Left colon (tissue), 2 donors: Measurements from ENCODE around the gene PAPPA. TPM values are rescaled to one million over a fixed set of nuclear protein-coding genes. Genes with fewer than 3 reads are reported as not detected.

Experiments
- ATAC-seq: fragments of 200-7000 bp; cut with Tn5 transposase; one replicate; pipeline ENCODE4 v1.9.1; 2020; ENCODE audit warnings: mild to moderate bottlenecking, moderate library complexity
- DNase-seq, 2 donors: peaks; one replicate each; pipeline ENCODE4 v3.0.0-alpha.2; 2020
- intact Hi-C, 2 donors: fragments of 100-400 bp; cut with DNase I in 1 of 2; cut with micrococcal nuclease in 1 of 2; formaldehyde crosslinking; loops; one replicate each; pipeline versions ENCODE4 v1.11.2 to v1.14.0; 2022; cut with DNase I, micrococcal nuclease
- total RNA-seq, 2 donors: library from RNA; stranded (reverse); fragmentation: NEBNext Ultra II Directional; extraction: Animal tissue kit (Norgen Biotek cat#: 25700); gene quantifications; one replicate each; pipeline ENCODE4 v1.2.1, GENCODE V29; 2021
- donor health status: DM: no; HTN: no; CAD: no.
- donor health status: DM: yes; HTN: yes; CAD: no.

PAPPA gene
- total RNA-seq, 2 donors from 2014 or later: 0.82 to 1.6 TPM

DNA sequence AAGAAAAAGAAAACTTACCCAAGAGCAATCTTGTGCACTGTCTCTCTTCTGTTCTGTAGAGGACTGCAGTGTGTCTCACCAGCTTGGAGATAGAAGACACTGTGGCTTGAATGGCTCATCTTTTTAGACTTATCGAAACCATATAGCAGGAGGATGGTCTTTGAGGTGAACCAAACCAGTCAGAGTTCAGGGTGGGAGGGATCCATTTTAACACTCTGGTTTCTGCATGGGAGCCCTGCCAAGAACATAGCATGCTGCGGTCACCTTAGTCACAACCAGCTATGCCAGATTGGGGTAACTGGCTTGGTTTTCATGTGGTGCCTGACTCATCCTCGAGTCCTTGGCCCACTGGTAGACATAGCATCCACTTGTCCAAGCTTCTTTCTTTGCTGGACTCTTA lies 135.1 kb downstream of the PAPPA start:
- ATAC-seq: no peak
- intact Hi-C loops: no loop called here
- no peak for DNase-seq

DNA sequence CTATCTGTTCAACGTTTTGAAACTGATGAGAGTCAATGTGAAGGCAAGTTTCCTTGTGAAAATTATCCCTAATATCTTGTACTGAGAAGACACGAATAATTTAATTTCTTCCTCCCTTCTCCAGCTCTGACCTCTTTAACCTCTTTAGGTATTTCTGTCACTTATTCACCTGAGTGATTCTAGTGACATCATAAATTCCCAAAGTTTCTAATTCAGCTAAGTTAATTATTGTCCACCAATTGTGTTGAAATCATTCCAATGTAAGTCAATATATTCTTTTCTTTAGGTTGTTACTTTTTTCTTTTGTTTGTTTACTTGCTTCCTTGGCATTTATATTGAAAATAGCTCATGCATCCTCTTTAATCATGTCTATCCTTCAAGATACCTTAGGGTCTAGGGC lies 143.8 kb downstream of the PAPPA start:
- no peak for DNase-seq
- intact Hi-C loops: no loop called here
- ATAC-seq: no peak

DNA sequence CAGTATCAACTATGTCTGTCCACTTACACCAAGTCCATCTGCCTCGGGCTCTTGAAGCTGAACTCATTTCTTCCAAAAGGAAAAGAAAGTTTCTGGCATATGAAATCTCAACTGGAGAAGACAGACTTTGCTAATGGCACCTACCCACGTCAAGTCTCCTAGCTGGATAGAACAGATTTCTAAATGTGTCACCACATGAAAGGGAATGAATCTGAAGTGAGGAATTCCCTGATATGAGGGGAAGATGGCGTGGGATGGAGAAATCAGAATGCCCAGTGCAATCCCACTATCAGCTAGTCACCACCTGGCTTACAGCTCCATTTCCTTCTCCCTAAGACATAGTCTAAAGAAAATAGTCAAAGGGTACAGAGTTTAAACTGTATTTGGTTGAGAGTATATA lies 144.7 kb downstream of the PAPPA start:
- no peak for ATAC-seq
- intact Hi-C loops: no loop called here

DNA sequence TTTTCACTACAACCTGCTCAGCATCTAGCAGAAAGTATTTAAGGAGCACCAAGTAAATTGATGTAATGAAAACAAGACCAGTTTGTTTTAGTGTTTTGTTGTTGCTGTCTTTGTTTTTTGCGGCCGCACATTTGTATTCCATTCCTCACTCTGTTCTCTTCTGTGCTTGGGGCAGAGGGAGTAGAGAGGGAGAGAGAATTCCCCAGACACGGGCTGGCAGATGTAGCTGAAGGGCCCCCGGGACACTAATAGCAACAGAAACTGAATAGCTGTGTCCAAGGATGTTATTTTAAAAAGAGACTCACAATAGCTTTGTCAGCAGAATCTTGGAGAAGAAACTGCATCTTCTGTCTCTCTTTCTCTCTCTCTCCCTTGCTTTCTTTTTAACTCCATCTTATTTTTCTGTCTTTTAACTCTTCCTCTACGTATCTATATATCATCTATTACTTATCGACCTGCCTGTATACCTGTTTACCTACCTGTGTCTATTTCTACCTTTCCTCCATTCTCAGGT lies 145.3 kb downstream of the PAPPA start:
- intact Hi-C loops: no loop called here
- DNase-seq (no peak), ATAC-seq (no peak)

More for the DNA sequence above, 144.7 kb downstream of the PAPPA start:
- no peak for DNase-seq

DNA sequence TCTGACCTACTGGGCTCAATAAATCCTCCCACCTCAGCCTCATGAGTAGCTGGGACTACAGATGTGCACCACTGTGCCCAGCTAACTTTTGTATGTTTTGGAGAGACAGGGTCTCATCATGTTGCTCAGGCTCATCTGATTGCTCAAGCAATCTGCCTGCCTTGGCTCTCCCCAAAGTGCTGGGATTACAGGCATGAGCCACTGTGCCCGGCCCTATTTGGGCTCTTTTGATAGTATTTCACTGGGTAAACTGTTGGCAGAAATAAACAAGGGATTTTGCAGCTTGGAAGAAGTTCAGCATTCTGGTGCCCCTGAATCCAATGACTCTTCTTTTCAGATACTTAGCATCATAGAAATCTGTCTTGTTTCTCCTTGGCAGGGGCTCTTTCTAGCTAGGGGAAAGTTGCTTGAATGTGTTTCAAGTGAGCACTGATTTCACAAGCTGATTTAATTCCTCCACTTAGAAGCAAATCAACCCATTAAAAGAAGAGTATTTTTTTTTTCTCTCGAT lies 146.8 kb downstream of the PAPPA start:
- intact Hi-C loops: no loop called here
- no peak for ATAC-seq
- no peak for DNase-seq

DNA sequence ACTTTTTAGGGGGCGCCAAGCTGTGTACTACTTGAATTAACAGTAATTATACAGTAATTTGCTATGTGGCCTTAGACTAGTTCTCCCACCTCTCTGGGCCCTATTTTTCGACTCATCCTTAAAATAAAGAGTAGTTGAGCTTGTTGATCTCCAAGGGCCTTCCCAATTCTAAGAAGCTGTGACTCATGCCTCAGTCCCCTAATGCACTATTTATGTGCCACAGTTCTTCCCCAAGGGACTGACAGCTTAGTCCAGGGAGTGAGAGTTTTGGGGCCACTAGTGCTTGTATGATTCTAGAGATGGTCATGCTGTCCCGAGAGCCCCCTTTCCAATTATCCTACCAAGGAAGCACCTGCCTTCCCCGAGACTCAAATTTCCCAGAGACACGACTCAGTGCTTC lies 149.7 kb downstream of the PAPPA start:
- DNase-seq (no peak), ATAC-seq (no peak)
- intact Hi-C loops: no loop called here

DNA sequence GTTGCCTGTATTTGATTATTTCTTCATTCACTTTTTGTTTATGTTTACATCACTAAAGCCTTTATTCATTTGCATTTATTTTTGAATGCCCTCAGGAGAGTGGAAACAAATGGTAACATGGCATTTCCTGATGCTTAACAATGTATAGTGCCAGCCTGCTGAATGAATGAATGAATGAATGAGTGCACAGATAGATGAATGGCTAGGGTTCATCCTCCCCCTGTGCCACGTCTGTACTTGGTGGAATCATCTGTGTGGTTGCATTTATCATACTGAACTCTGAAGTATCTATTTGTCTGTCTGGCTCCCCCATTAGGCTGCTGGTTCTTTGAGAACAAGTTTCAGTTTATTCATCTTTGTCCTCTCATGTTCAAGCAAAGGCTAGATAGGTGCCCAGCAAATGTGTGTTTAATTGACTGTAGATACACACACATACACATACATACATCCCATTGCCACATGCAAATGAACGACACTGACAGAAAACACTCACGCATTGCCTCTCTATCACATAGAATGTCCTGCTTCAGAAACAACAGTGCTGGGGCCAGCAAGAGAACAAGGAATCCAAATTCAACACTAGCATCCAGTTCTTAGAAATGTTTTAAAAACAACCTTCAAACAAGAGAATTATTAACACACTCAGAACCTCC lies 150.4 kb downstream of the PAPPA start:
- DNase-seq (no peak), ATAC-seq (no peak)
- intact Hi-C loops: no loop called here

DNA sequence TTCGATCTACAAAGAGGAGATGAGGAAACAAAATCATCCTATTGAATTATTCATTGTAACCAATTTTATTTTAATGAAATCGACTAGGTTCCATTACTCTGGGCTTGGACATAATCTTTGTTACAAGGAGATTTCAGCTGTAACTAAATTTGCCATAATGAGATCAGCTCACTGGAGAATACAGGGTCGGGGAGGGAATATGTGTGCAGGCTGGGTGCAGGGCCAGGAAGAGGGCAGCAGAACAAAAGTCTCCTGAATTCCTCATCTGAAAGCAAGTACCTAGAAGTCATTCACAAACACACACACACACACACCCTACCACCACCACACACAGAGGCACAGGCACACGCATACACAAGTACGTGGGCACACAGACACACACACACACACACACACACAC lies 151.2 kb downstream of the PAPPA start:
- no peak for ATAC-seq
- intact Hi-C loops: no loop called here
- no peak for DNase-seq

DNA sequence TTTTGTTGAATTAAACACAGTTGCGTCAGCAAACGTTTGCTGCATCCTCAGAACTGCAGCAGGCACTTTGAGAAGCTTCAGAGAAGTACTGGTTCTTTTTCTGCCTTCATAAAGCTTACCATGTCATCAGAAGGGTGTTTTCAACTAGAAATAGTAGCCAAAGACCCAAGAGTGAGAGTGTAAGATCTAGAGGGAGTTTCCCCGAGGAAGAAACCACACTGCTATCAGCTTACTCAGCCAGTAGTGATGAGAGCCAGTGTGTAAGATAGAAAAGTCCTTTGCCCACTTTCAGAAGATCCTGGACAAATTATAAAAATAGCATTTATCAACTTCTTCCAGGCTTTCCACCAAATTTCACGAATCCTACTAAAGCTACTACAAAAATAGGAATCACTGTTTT lies 154.5 kb downstream of the PAPPA start:
- intact Hi-C loops: no loop called here
- DNase-seq (no peak), ATAC-seq (no peak)

DNA sequence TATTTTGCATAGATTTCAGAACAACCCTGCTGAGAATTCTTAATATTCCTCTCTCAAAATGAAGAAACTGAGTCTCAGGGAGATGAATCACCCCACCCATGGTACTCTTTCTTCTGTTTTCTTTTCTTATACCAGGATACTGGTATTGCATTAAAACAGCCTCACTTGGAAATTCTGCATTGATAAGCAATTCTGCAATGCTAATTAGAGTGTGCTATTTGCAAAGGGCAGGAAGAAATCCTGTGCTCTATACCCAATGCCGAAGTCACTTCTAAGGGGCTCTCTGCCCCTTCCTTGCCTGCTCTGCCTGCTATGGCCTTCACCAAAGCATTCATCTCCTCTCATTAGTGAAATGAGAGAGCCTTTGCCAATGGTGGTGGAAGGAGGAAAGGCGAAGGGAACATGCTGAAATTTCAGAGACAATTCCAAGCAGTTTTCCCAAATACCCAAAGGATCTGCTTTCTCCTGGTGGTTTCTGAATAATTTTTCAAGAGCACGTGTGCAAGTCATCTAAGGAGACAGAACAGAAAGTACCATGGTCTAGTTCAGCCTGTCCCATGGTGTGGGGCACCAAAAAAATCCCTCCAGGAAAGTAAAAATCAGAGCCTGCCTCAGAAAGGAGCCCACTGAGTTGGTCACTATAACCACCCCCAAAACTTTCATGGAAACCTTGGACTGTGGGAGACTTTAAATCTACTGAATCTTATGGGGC lies 156.5 kb downstream of the PAPPA start:
- ATAC-seq (no peak), DNase-seq (no peak)
- intact Hi-C loops: no loop called here

DNA sequence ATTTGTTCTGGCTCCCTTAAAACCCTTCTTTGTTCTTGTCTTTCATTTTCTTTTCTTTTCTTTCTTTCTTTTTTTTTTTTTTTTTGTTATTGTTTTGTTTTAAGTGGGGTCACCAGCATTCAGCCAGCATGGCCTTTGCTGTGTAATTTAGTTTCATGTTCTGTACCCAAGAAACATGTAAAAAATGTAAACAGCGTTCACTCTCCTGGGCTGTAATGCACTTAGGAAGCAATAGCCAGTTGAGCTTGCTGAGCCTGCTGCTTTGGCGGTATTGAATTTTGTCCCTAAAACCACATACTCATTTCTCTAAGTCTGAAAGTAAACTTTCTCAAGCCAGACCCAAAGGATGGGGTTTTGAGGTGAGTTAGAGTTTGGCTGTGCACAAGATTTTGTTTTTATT lies 158.6 kb downstream of the PAPPA start:
- ATAC-seq (no peak), DNase-seq (no peak)
- intact Hi-C loops: no loop called here

DNA sequence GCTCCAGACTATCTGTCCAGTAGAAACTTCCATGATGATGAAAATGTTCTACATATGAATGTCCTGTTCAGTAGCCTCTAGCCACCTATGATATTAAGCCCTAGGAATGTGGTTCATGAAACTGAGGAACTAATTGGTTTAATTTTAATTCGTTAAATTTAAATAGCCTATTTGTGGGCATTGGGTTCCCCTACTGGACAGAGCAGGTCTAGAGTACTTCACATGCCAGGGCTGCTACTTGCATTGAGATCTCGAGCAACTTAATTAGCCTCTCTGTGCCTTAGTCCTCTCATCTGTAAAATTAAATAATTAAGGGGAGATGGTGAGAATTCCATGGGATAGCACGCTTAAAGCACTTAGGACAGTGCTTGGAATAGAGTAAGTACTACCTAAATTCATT lies 160.0 kb downstream of the PAPPA start:
- intact Hi-C loops: no loop called here
- ATAC-seq (no peak), DNase-seq (no peak)

DNA sequence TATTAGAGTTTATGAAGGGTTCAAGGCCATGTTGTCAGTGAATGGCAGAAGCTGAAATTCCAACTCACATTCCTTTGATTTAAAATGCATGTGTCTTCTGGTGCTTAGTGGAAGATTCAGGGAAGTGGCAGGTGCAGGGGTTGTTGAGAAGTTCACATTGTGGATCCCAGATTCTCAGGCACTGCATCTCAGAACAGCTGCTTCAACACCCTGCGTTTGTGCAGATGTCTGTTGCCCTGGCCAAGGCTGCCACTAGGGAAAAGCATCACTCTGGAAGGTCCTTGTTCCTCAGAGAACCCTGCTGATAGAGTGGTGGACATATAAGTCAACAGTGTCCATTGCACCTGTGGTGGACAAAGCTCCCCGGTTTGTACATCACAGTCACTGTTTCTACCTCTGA lies 162.7 kb downstream of the PAPPA start:
- ATAC-seq (no peak), DNase-seq (no peak)
- intact Hi-C loops: no loop called here

DNA sequence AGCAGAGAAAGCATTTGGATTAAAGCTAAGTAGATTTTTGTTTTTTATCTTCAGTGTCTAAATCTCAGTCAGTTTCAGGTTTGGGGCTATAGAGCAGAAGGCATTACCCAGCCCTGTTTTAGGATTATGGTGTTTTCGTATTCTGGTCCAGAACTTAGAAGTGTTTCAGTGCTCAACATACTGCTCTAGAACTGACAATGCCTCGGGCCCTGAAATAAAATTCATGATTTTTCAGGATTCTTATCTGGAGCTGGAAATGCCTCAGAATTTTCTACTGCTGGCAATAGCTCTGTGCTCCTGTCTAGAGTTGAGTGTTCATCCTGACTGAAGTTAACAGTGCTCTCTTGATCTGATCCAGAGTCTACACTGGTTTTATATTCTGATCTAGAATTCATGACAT lies 163.9 kb downstream of the PAPPA start:
- intact Hi-C loops: no loop called here
- no peak for ATAC-seq
- no peak for DNase-seq

DNA sequence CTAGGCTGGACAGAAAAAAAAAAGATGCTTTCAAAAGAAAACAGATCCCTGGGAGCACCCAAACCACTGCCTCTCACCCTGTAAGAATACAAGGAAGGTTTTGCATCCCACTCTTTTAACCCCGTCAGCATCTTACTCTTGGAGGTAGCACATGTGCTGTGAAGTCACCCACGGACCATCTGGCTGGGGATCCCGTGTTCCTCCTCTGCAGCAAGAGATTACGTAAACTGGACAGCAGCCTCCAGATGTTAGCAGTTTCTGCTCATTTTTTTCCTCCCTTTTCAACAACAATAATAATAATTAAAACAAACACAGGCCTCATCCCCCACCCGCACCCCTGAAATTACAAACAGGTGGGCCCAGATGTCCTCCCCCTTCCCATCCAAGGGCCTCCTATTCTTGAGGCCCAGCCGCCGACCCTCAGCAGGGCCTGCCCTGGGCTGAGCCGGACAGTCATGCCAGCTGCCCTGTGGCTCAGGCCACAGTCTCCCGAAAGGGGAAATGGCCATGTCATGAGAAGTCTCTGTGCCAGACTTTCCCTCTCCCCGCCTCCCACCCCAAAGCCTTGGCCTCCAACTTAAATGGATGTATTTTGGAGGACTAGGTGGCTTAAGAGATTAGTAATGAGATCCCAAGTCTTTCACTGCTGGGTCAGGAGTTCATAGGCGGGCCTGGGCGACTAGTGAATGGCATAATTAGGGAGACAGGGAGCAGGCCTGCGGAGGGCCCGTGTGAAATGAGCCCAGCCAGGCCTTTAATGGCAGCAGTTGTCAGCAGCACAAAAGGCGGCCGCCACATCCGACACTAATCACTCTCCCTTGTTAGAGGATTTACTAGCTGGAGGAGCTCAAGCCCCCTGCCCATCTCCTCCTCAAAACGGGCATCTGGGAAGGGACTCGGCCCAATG lies 165.1 kb downstream of the PAPPA start:
- ATAC-seq (no peak), DNase-seq (peak in 1 of 2 donors; percentile 29)

DNA sequence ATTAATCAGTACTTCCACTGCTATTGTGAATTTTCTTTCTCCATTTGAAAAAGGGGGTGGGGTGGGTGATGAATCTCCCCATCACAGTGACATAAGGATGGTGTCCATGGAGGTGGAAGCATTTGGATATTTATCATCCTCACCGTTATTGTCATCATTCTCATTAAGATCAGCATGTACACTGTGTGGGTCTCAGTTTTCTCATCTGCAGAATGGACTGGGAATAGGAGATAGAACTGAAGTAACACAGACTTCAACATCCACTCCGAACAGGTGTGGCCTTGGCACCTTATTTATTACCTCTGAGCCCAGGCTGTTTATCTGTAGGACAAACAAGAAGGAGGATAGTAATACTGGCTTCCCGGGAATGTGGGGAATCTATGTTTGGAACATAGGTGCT lies 165.9 kb downstream of the PAPPA start:
- DNase-seq (no peak), ATAC-seq (no peak)
- intact Hi-C loops: no loop called here

More for the DNA sequence above, 165.1 kb downstream of the PAPPA start:
- intact Hi-C loops: no loop called here

DNA sequence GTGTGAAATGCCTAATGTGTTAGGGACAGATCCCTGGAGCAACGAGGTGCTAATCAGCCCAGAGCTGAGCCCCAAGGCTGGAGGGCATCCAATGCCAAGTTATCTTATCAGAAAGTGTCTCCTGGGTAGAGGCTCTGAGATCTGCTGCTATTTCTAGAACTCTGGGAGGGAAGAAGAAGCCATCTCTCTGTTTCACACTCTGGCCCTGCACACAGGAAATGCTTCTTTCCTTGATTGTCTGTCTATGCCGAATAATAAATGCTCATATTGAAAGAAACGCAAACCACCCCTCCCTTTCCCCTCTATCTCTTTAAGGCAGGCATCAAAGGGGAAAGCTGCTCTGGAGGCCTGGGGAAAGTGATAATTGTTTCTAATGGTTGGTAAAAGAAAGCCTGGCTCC lies 166.7 kb downstream of the PAPPA start:
- intact Hi-C loops: no loop called here
- no peak for ATAC-seq
- DNase-seq: no peak

DNA sequence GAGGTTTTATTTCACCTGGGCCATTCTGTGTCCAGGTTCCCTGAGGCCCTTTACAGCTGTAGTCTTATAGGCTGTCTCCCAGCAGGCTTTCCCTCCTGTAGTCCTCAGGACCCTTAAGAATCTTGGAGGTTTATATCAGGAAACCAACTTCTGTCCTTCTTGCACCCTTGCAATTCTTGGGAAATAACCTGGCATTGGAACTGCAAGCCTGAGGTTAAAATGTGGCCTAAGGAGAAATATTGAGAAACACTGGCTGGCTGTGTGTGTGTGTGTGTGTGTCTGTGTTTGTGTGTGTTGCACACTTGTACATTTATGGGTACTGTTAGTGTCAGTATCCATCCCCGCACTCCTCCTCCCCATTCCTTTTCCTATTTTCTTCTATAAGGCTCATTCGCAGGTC lies 168.9 kb downstream of the PAPPA start:
- ATAC-seq: no peak
- intact Hi-C loops: no loop called here

DNA sequence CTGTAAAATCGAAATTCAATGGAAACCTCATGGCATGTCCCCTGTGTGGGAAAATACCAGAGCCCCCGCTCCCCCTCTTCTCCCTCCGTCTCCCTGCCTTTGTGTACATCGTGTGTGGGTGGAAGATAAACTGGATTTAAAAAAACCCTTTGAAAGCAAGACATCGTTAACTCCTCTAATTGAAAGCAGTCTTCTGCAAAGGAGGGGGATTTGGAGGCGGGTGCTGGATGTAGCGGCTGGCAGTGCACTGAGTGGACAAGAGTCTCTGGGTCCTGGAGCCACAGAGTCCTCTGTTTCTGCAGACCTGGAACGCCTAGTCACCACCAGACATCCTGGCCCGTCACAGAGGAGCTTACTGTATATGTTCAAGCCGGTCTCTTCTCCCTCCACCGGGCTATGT lies 169.4 kb downstream of the PAPPA start:
- intact Hi-C loops: no loop called here
- ATAC-seq (no peak), DNase-seq (no peak)

More for the DNA sequence above, 168.9 kb downstream of the PAPPA start:
- no peak for DNase-seq

DNA sequence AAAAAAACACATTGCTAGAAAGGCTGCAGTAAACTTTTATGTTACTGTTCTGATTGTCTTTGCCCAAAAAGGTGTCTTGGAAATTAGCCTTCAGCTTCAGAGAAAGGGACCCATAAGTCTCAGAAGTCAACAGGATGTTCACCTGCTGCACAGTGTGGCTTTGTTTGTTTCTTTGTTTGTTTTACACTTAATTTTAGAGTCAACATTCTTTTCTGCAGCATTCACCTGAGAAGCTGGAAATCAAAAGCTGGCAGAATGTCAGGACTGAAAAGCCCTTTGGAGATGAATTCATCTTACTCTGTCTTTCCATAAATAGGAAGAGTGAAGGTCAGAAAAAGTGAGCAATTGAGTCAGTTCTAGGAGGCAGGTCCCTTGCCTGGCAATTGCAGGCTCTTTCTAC lies 170.0 kb downstream of the PAPPA start:
- ATAC-seq (no peak), DNase-seq (no peak)
- intact Hi-C loops: no loop called here
